Measurements from ENCODE around the gene CSTB.

CSTB gene

DNA sequence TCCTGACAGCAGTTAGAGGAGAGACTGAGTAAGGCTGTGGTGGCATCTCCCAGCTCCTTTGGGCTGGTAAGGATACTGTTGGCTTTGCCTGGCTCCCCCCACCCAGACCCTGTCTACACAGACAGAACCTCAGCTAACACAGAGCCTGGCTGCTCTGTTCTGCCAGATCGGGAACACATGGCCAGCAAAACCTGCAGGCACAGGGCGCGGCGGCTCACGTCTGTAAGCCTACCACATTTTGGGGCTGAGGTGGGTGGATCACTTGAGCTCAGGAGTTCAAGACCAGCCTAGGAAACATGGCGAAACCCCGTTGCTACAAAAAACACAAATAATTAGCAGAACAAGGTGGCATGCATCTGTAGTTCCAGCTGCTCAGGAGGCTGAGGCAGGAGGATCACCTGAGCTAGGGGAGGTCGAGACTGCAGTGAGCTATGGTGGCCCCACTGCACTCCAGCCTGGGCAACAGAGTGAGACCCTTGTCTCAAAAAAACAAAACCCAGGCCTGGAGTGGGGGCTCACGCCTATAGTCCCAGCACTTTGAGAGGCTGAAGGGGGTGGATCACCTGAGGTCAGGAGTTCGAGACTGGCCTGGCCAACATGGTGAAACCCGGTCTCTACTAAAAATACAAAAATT, 6.7 kb downstream of the CSTB start:
- no peak for DNase-seq (ENCODE audit: low read depth in 1 of 2, low spot score in 1 of 2)

DNA sequence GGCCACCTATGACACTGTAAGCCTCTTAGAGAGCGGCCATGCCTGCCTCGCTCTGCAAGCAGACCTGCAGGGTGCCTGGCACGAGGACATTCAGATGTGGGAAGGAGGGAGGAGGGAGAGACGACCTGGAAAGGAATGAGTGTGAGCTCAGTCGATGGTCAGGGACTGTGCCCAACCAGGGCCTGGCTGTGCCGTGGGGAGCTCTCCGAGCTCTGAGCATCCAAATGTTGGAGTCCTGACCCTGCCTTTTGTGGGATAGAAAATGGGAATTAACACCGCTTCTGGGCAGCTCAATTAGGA, 7.3 kb downstream of the CSTB start:
- DNase-seq (ENCODE audit: low read depth in 1 of 2, low spot score in 1 of 2): no peak

- DNase-seq (ENCODE audit: low read depth in 1 of 2, low spot score in 1 of 2): no peak
These were observed 7.9 kb downstream of the CSTB start for GRCh38 chr21:43767984-43768867.

GRCh38 chr21:43767498-43767983, 8.6 kb downstream of the CSTB start:
- DNase-seq (ENCODE audit: low read depth in 1 of 2, low spot score in 1 of 2): no peak

DNA sequence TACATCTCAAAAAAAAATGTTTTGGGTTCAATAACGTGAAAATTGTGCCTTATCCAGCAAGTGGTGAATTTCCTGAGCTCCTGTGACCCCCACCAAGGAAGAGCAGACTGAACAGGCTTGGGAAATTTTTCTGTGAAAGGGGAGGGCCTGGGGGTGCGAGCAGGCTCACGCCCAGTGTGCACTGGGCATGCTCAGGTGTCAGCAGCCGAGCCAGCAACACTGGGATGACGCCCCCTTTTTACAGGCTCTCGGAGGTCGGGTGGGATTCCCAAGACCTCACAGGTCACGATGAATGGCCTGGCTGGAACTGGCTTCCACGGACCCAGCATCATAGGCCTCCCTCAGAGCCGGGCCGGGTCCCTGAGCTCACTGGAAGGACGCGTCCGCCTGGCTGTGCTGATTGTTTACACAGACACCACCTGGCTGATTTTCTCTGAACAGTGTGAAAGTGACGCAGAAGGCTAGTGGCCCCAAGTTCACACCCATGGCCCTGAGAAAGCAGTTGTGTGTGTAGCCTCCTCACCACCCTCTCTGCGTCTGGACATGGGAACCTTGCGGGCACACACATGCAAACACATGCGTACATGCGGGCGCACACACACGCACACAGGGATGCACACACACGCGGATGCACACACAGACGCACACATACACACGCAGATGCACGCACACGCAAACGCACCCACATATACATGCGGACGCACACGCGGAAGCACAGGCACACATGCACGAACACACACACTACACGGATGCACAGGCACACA, 9.2 kb downstream of the CSTB start:
- no peak for DNase-seq (ENCODE audit: low read depth in 1 of 2, low spot score in 1 of 2)

GRCh38 chr21:43764576-43765495, 11.3 kb downstream of the CSTB start:
- DNase-seq (ENCODE audit: low read depth in 1 of 2, low spot score in 1 of 2): no peak

GRCh38 chr21:43763901-43764523, 12.1 kb downstream of the CSTB start:
- no peak for DNase-seq (ENCODE audit: low read depth in 1 of 2, low spot score in 1 of 2)

DNA sequence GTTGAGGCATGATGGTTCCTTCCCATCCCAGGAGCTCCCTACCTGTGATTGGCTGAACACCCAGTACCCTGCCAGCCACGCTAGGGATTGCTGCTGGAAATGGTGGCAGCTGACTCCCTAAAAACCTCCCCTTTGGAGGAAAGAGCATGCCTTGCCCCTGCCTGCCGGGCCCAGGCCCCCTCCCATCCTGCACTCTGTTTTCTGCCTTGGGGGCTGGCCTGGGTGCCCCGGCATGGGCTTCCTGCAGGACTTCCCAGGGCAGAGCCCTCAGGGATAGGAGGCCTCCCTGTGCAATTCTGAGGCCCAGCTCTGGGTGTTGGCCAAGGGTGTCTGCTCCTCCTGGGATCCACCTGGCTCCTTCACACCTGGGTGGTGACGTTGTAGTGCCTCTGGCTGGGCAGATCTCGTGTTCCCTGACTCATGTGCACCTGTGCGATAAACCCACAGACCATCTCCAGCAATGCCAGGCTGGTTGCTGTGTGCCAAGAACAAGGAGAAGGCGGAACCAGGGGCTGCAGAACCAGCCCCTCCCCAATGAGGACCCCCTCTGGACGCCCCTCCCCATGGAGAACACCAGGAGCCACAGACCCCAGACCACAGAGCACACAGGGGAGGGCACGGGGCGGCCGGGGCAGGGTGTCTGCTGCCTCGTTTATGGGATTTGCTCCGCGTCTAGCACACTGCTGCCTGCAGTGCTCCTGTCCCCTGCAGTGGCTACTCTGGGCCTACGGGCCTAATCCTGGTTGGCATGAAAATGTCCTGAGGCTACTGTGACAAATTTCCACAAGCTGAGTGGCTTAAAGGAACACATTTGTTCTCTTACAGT, 13.6 kb downstream of the CSTB start:
- DNase-seq (ENCODE audit: low read depth in 1 of 2, low spot score in 1 of 2): no peak

- DNase-seq (ENCODE audit: low read depth in 1 of 2, low spot score in 1 of 2): no peak
These were observed 14.2 kb downstream of the CSTB start for GRCh38 chr21:43761886-43762285.

GRCh38 chr21:43760391-43760958, 15.6 kb downstream of the CSTB start:
- DNase-seq (ENCODE audit: low read depth in 1 of 2, low spot score in 1 of 2): no peak

GRCh38 chr21:43759651-43760050, 16.5 kb downstream of the CSTB start:
- DNase-seq (ENCODE audit: low read depth in 1 of 2, low spot score in 1 of 2): no peak

DNA sequence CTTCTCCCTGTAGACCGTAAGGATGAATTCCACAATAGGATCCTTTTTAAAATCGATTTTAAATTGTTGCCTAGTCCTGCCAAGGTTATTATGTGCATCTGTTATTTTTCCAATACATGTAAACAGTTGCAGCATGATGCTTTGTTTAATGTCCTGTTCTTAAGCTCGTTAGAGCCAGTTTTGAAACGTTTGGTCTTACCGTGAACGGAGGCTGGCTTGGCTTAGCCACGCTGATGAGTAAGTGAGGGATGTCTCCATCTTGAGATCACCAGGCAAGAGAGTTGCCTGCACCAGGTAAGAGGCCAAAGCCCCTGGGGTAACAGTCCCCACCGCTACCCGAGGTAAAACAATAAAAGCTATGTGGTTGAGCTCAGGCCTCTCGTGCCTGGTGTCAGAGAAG, 17.3 kb downstream of the CSTB start:
- no peak for DNase-seq (ENCODE audit: low read depth in 1 of 2, low spot score in 1 of 2)

- DNase-seq (ENCODE audit: low read depth in 1 of 2, low spot score in 1 of 2): no peak
These were observed 17.9 kb downstream of the CSTB start for GRCh38 chr21:43758111-43758641.

GRCh38 chr21:43757601-43758000, 18.5 kb downstream of the CSTB start:
- DNase-seq (ENCODE audit: low read depth in 1 of 2, low spot score in 1 of 2): no peak

DNA sequence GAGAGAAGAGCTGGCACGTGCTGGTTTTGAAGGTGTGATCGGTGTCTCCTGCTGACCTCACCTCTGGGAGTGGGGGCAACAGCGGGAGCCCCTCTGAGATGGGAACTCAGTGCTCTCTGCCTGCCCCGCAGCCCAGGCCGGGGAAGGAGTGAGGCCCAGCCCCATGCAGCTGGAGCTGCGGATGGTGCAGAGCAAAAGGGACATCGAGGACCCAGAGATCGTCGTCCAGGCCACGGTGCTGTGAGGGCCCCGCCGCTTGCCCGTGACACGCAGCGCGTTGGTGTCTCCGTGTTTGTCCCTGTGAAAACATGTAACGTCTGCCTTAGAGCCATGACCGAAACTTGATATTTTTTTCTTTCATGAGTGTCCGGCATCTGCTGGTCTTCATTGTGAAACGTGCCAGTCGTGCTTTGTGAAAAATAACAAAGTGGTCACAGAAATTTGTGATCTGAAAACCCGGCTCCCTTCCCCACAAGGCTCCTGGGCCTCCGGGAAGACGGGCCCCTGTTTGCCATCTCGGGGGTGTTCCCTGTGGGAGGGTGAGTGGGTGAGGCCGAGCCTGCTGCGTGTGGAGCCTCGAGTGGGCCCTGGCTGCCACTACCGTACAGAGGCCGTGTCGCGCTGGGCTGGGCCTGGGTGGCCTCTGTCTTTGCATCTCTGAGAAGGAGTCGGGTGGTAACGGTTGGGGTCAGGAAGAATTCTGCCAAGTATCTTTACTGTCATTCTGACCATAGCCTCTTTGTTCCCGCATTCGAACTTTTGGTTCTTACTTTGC, 20.1 kb downstream of the CSTB start:
- no peak for DNase-seq (ENCODE audit: low read depth in 1 of 2, low spot score in 1 of 2)

DNA sequence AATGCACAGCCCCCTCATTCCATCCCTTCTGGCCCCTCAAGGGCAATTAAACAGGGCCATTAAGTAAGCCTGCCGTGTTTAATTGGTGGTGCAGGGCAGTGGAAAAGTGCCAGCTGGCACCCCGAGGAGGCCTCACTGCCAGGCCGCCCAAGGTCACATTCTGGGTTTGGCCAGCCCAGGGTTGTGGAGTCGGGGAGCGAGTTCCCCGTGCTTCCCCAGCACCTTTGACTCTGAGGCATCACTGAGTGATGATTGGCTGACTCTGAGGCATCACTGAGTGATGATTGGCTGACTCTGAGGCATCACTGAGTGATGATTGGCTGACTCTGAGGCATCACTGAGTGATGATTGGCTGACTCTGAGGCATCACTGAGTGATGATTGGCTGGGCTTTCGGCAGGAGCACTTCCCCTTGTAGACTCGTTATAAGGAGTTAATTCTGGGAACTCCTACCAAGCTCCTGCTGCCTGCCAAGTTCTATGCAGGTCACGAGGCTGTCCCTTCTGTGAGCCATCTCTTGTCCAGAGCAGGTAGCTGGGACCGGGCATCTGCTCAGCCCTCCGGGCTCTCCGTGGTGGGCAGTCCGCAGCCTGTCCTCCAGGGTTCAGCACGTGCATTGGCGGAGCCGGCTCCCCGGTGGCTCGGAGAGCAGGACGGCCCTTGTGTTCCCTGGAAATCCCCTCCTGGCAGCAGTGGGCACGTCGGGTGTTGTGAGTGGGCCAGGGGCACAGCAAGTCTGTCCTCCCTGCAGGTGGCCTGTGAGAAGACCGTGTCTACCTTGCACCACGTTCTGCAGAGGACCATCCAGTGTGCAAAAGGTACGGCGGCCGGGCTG, 20.9 kb downstream of the CSTB start:
- DNase-seq (ENCODE audit: low read depth in 1 of 2, low spot score in 1 of 2): no peak

DNA sequence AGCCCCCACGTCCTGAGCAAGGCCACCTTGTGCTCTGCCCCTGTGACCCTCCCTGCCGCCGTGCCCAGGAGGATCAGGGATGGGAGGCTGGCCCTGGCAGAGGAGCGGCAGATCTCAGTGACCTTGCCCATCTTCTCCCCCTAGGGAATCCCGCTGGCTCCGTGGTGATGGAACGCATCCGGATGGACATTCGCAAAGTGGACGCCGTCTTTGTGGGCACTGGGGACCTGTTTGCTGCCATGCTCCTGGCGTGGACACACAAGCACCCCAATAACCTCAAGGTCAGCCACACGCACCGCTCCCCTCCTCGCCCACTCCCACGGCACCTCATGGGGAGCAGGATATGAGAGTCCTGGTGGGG, 22.7 kb downstream of the CSTB start:
- DNase-seq (ENCODE audit: low read depth in 1 of 2, low spot score in 1 of 2): no peak
